GM12874 (cell line): ENCODE results near the gene CDH18.

Source experiments
- CTCF ChIP-seq: IDR thresholded peaks from 2 replicates; pipeline ENCODE4 v1.5.1; 2011; ENCODE audit warnings: low read depth, mild to moderate bottlenecking, control low read depth, low read length, moderate library complexity; ENCODE audit not compliant: insufficient read depth

CDH18 gene

DNA sequence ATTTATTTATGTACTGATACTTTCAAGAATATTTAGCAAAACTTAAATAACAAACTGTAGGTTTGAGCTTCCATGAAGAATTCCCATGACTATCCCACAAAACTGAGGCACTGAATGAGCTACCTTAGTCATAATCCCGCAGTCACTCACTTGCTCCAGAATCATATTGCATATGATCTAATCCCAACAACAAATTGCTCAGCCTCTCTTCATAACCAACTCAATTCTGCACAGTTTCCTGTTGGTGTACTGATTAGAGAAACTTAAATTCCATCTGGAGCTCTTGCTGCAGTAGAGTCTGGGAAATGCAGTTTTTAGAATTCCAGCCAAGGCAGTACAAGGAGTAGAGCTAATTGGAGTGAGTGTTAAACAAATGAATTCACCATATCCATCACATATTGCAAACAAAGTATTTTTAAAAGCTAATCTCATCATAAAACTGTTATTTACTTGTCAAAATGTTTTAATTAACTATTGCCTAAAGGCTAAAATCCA lies 35.7 kb upstream of the CDH18 start:
- no peak for TF ChIP-seq CTCF

- no peak for TF ChIP-seq CTCF
These were observed 32.2 kb upstream of the CDH18 start for GRCh38 chr5:20020247-20020646.

GRCh38 chr5:20017021-20017420 lies 29.0 kb upstream of the CDH18 start:
- no peak for TF ChIP-seq CTCF

- no peak for TF ChIP-seq CTCF
These were observed 12.4 kb upstream of the CDH18 start for GRCh38 chr5:20000416-20000815.

- TF ChIP-seq CTCF = no peak
These were observed 457 bp upstream of the CDH18 start for GRCh38 chr5:19988457-19988856.

DNA sequence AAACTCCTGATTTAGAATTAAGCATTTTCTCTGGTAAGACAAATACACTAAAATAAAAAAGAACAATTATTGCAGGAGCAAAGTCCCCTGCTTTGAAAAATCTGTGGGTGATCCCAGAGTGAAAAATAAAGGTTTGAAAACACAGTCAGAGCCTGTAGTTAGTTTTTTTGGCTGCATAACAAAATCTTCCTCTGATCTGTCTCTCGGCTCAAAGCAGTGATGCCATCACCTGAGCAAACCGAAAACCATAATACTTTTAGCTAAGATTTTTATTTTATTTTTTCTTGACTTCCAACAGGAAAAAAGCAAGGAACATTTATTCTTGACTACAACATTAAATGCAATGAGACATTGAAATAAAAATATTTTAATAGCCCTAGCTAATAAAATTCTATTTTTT lies 1.2 kb downstream of the CDH18 start:
- TF ChIP-seq CTCF = no peak

GRCh38 chr5:19986031-19986619 lies 1.9 kb downstream of the CDH18 start:
- no peak for TF ChIP-seq CTCF
